NCI-H1436 treated with DMSO at 0.1 percent for 48 hours (cell line): ENCODE data around the gene ACSM6.

Experiments used
- DNase-seq: peaks from one replicate; lab custom pipeline; 2025; lab: John Stamatoyannopoulos, UW

The ACSM6 gene

DNA sequence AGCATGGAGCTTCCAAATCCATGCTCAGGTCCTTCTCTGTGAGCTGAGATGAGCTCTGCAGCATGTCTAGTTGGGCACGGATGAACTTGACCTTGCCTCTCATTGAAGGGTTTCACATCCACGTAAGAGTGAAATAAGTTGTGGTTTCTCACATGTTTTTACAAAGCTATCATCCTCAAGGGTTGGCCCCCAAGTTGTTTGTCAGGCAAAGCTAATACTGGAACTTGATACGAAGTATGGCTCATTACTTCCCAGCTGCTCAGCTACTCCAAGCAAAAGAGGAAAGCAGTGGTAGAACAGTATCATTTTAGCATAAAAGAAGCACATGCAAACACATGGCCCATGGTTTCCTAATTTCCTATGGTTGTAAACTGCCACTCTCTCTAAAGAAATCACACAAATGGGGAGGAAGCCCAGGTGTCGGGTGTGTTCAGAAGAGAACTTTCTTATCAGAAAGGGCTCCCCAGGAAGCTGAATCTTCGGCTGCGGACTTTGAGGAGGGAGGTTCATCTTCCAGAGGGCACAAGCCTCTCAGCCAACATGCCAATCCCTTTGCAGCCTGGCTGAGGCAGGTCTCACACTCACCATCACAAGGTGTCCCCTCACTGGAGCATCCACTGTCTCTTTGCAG is 51.5 kb downstream of the ACSM6 start:
- no peak for DNase-seq

DNA sequence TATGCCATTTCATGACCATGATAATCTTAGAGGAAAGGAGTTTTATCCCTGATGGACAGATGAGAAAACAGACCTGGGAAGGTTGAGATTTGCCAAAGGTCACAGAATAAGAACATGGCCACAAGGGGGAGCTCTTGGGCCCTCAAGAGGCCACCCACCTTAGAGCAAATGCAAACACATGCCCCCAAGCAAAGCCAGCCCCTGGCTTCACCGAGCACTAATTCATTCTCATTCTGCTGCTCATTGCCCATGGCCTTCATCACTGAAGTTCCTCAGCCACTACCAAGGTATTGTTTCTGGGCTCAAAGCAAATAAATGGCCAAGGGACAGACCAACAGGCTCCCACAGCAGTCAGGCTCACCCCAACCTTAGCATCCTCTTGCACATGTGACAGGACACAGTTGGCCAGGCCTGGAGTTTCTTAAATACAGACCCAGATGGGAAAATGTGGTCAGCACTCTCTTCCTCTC is 52.6 kb downstream of the ACSM6 start:
- DNase-seq, result no peak

DNA sequence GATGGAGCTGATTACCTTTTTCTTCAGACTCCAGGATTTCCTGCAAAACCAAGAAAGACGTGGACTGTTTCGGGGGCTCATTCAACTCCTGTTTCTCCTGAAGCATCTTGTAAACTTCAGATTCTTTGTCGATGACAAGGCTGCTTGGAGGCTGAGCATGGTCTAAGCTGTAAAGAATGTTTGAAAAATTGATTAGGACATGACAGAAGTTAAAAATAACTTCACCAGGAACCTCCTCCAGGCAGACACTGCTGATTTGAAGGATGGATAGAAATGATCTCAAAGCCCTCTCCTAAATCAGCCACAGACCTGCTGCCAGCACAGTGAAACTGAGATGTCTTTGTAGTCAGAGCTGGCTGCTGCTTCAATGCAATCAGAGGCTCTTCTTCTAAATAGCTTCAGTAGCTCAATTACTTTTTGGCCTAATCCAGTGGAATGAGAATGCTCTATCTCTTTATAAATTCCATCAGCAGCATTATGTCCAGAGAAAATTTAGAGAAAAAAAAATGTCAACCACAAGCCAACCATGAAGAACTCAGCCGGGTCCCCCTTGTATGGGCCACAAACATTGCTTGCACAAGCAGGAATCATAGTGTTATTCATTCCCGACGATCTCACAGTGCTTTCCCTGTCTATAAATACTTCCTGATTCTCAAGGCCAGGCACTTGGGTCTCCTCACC is 53.3 kb downstream of the ACSM6 start:
- DNase-seq, result no peak

DNA sequence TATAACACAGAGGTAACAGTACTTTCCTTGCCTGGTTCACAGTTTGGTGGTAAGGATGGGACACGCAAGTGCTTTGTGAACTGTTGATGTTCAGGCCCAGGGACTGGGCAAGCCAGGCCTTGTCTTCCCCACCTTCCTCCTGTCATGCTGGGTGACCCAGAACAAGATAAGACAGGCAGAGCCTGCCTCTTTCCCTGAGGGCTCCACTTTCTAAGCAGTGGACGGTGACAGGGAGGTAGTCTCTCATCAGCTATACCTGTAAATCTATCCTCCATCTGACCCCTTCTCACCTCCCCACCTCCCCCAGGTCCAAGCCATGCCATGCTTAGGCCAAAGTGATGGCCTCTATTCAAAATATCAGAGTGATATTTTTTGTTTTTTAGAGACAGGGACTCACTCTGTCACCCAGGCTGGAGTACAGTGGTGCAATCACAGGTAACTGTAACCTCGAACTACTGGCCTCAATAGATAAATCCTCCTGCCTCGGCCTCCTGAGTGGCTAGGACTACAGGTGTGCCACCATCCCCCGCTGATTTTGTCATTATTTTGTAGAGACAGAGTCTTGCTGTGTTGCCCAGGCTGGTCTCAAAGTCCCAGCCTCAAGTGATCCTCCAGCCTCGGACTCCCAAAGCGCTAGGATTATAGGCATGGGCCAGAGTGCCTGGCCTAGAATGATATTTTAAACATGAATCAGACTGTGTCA is 54.0 kb downstream of the ACSM6 start:
- DNase-seq, result no peak

DNA sequence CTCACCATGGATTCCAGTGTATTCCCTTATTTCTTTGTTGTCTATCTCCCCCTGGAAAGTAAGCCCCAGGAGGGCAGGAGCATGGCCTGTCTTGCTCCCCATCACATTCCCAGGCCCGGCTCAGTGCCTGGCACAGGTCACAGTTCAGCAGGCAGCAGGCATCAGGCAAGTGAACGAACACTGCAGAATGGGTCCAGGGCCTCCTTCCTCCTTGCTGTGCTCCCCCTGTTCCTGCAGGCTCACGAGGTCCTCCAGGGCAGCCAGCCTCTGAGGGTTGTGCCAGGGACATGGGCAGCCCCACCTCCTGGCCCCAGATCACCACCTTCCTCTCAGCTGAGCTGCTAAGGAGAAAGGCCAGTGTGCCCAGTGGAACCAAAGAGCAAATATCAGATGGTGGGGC is 55.0 kb downstream of the ACSM6 start:
- DNase-seq, result no peak

DNA sequence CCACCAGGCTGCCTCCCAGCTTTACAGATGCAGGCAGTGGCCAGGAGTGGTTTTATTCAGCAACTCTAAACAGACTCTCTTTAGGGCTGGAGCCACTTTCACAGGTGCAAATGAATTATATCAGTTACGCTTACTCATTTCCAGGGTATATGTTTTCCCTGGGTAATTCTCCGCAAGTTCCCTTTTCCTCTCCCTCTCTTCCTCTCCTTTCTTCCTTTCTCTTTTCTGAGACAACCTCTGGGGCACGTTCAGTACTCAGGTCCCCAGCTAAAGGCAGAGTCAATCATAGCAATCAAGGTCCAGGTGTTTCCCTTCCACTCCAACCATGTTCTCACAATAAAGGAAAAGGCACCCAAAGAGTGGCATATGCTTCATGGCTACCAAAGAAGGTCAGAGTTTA is 55.4 kb downstream of the ACSM6 start:
- no peak for DNase-seq

DNA sequence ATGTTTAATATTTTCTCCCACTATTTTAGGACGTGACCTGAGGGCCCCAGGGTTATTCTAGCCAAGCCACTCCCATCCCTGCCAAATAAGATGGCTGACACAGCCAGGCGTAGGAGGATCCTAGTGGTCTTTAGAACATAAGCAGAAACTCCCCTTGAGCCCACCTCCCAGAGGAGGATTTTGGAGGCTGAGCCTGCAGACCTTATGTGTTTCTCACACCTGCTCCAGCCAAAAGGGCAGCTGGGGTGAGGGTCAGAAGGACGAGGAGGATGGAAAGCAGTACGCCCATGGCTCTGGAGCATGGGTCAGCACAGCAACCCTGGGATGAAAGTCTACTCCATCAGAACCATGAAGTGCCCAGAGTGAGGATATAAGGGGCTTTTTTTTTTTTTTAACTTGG is 56.8 kb downstream of the ACSM6 start:
- no peak for DNase-seq

DNA sequence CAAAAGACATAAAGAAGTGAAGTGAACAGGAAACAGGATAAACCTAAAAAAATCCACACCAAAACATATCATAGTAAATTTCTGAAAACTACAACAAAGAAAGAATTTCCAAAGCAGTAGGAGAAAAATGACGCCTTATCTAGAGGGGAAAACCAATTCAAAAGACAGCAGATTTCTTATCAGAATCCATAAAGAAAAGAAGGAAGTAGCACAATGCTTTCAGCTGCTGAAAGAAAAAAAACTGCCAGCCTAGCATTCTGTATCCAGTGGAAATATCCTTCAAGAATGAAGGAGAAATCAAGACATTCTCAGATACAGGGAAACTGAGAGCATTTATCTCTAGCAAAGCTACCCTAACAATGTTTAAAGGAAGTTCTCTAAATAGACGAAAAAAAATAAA is 59.0 kb downstream of the ACSM6 start:
- no peak for DNase-seq

DNA sequence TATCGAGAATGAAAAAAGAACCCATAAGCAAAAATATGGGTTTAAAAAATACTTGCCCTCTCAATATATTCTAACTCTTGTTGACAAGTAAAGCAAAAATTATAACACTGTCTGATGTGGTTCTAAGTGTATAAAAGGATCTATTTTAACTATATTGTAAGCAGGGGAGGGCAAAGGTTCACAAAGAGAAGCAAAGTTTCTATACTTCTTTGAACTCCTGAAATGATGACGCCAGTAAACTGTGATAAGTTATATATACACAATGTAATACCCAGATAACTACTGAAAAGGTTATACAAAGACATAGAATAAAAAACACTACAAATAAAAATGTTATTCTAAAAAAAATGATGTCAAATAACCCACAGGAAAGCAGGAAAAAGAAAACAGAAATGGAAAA is 59.6 kb downstream of the ACSM6 start:
- DNase-seq, result no peak

DNA sequence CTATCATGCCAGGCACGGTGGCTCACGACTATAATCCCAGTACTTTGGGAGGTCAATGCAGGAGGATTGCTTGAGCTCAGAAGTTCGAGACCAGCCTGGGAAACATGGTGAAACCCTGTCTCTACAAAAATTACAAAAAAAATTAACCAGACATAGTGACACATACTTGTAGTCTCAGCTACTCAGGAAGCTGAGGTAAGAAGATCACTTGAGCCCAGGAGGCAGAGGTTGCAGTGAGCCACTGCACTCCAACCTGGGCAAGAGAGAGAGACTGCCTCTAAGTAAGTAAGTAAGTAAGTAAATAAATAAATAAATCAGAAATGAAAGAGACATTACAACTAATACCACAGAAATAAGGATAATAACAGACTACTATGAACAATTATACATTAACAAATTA is 60.6 kb downstream of the ACSM6 start:
- DNase-seq, result no peak

DNA sequence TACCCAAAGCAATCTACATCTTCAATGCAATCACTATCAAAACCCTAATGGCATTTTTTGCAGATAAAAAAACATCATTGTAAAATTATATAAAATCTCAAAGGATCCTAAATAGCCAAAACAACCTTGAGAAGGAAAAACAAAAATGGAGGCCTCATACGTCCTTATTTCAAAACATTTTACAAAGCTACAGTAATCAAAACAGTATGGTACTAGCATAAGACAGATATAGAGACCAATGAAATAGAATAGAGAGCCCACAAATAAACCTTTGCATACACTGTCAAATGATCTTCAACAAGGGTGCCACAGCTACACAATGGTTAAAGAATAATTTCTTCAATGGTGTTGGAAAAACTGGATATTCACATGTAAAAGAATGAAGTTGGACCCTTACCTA is 62.2 kb downstream of the ACSM6 start:
- no peak for DNase-seq

DNA sequence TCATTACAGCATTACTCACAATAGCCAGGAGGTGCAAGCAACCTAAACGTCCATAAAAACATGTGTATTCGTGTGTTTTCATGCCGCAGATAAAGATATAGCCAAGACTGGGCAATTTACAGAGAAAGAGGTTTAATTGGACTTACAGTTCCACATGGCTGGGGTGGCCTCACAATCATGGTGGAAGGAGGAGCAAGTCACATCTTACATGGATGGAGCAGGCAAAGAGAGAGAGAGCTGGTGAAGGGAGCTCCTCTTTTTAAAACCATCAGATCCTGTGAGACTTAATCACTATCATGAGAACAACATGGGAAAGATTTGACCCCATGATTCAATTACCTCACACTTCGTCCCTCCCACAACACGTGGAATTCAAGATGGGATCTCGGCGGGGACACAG is 63.8 kb downstream of the ACSM6 start:
- DNase-seq, result no peak

DNA sequence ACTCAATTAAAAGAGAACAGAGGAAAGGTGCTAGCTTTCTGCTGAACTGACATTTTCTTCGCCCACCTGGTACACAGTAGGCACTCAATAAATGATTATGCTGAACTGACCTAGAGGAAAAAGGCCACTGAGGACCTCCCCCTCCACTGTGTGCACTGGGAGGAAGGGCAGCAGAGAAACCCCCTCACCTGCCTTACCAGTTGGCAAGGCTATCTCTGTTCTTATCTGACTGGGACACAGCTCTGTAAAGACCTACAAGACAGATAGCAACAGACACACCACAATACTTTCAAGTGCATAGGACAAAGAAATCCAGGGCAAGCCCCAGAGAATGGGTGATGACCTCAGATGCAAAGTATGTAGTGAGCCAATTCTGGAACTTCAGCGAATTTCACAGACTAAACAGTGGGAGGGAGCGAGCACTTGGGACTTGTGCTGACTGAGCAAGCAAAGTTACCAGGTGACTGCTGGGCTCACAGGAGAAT is 66.4 kb downstream of the ACSM6 start:
- DNase-seq, result no peak

DNA sequence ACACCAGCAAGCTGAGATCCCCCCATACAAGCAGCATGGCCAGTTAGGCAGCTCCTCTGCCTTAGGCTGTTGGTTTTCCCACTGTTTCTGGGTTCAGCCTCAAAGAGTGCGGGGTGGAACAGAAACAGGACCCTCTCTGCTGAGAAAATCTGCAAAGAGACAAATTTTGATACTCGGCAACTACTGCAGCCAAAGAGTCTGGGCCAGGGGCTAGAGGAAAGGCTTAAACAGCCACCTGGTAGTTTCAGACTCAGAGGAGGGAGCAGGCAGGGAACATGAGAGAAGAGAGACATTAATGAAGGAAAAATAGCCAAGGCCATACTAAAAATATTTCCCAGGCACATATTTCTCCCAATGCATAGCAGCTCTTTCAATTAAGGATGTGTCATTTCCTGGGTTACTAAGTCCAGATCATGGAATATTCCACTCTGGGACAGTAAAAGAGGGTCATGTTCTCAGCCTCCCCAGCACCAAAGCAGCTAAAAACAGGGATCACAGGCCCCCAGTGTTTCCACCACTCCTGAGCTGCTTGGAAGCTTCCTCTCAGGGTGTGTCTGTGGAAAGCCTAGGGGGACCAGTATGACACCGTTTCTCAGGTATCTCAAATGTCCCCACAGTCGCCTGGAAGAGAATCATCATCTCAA is 67.0 kb downstream of the ACSM6 start:
- no peak for DNase-seq

DNA sequence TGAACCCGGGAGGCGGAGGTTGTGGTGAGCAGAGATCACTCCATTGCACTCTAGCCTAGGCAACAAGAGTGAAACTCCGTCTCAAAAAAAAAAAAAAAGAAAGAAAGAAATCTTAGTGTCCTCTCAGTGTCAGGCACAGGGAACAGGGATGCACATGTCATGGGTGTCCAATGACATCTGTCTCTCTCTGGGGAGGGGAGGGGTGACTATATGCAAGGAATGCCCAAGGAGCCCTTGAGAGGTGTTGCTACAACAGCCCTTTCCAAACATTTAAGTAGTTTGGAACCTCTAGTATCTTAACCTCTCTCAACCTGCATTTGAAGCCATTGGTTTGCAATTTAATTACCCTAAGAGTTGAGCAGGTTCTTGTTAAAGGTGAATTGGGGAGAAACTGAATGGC is 67.9 kb downstream of the ACSM6 start:
- DNase-seq, result no peak

DNA sequence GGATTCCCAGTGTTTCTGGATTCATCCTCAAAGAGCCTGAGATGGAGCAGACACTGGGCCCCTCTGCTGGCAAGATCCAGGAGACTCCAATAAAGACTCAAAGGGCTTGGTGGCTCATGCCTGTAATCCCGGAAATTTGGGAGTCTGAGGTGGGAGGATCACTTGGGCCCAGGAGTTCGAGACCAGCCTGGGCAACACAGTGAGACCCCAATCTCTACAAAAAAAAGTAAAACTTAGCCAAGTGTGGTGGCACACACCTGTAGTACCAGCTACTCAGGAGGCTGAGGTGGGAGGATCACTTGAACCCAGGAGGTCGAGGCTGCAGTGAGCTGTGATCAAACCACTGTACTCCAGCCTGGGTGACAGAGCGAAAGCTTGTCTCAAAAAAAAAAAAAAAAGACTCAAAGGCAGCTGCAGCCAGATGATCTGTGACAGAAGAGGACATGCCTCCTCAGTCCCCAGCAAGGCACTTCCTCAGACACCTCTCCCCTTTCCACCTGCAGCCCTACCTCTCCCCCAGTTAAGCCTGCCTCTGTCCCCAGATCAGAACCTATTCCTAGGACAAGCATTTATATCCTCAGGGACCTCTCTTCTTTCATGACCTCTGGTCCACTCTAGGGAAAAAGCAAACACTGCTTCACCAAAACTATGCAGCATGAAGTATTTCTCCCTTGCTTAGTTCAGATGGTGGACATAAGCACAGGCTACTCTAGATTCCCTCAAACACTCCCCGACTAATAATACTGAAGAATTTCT is 68.9 kb downstream of the ACSM6 start:
- DNase-seq, result no peak

DNA sequence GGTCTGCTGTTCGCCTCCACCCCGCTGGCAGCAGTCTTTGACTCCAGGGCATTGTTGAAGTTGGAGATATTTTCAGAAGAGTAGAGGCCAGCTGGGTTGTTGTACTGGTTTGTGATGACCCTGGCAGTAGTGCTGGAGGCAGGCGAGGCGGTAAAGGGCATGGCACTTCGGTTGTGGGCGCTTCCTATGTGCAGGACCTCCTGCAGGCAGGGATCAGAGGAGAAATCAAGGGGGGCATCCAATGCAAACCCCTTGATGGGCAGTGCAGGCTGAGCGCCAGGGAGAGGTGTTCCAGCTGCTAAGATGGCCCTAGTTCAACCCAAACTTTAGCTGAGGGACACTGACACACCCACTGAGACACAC is 69.8 kb downstream of the ACSM6 start:
- no peak for DNase-seq

DNA sequence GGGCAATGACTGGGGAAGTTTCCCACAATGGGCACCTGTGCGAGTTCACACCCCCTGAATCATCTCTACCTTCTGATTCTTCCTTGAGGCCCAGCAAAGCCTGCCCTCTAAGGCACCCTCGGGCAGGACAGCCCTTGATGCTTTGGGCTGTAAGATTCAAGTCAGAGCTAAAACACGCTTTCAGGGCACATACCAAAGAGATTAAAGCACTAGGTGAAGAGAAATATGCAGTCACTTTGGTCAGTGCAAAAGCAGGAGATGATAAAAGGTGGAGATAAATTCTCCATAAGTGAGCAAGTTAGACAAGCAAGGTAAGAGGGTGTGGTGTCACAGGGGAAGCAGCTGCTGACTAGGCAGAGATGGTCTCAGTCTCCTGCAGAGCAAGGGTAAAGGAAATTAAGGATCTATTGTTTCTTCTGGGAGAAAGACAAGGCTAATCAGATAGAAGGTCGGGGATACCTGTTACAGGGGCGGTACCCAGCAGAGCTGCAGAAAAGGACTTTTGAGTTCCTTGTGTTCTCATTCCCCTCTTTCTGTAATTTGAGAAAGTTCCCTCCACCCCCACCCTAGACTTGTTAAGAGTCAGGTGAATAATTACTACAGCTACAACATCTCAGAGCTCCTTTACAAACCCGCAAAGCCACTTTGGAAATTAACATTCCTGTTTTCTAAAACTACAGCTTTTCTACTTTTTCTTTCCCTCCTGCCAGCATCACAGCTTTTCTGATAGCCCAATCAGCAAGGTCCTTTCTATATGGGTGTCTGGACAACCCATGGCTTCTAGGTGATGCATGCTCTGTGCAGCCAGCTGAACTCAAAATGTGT is 70.4 kb downstream of the ACSM6 start:
- DNase-seq, result no peak

DNA sequence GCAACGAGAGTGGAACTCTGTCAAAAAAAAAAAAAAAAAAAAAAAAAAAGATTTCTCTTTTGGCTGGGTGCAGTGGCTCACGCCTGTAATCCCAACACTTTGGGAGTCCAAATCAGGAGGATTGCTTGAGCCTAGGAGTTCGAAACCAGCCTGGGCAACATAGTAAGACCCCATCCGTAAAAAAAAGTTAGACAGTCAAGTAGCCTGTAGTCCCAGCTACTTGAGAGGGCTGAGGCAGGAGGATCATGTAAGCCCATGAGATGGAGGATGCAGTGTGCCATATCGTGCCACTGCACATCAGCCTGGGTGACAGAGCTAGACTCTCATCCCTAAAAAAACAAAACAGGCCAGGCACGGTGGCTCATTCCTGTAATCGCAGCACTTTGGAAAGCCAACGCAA is 71.5 kb downstream of the ACSM6 start:
- no peak for DNase-seq

DNA sequence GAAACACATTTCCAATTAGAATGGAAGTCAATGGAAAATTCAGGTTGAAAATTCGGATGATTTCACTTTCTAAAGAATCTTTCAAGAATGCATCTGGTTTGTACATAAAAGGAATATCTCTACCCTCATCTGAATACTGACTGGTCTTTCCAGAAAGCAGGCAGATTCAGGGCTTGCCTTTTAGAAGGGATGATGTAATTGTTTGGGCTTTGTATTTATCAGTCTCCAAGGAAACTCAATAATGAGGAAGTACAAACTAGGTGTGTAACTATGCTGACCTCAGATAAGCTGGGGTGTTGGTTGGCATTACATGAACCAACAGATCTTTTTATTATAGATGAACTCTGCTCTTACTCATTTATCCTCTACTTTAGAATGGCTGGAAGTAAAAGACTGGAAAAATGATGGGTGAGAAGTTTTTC is 72.6 kb downstream of the ACSM6 start:
- DNase-seq, result no peak

DNA sequence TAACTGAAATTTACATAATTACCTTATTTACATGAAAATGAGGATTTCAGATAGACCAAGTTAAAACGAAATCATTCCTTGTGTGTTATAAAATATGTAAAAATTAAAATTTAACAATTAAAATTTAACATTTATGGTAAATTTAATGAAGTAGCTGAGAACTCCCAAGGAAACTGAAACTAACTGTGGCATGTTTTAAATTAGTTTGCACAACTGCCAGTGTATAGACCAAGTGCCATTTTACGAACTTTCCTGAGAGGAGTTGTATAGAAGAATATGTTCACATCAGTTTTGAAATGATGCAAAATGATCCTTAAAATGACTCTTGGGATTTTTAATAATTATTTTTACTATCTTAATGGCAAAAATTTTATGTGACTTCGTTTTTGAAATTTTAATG is 73.2 kb downstream of the ACSM6 start:
- no peak for DNase-seq
